ENCODE results near the gene CGN. TPM values are rescaled to one million over a fixed set of nuclear protein-coding genes. Genes with fewer than 3 reads are reported as not detected.

CGN gene
- total and polyA plus RNA-seq, 2 experiments from 2014 or later, result 11.8 to 37.0 TPM

DNA sequence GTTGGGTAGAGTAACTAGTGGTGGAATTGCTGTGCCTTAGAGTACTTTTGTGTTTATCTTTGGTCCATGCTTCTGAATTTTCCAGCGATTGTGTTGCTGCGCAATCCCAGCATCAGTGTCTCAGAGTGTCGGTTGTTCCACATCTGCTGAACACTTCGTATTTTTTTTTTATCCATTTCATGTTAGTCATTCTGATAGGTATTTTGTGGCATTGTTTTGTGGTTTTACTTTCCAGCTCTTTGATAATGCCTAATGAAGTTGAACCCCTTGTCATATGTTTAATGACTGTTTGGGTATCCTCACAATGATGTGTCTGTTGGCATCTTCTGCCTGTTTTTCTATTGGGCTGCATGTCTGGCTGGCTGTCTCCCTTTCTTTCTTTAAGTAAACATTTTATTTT is 42.5 kb downstream of the CGN start (continued):
- TF ChIP-seq, protein P1, sequence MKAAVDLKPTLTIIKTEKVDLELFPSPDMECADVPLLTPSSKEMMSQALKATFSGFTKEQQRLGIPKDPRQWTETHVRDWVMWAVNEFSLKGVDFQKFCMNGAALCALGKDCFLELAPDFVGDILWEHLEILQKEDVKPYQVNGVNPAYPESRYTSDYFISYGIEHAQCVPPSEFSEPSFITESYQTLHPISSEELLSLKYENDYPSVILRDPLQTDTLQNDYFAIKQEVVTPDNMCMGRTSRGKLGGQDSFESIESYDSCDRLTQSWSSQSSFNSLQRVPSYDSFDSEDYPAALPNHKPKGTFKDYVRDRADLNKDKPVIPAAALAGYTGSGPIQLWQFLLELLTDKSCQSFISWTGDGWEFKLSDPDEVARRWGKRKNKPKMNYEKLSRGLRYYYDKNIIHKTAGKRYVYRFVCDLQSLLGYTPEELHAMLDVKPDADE (IDR thresholded peaks at IDR 0.05), result no peak
- TF ChIP-seq EZH2 (IDR thresholded peaks at IDR 0.05; ENCODE audit: low read depth, unreplicated experiment), result no peak

DNA sequence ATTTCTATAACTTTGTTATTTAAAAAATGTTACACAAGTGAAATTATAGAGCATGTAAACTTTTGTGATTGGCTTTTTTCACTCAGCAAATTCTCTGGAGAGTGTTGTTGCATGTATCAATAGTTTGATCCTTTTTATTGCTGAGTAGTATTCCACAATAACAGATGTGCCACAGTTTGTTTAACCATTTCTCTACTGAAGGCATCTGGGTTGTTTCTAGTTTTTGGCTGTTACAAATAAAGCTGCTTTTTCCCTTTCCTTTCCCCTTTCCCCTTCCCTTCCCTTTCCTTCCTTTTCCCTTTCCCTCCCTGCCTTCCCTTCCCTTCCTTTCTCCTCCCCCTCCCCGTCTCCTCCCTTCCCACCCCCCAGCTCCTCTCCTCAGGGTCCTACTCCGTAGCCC is 44.9 kb downstream of the CGN start:
- Mint-ChIP-seq H3K27me3 (ENCODE audit: insufficient read depth, low read depth, poor library complexity) (peaks cover 6% of the 10 kb centered on the region), H3K4me1 (peaks cover under 1% of the 10 kb centered on the region; the same call in 2 of the 3 replicates), H3K27ac (no peak overlapping the region), H3K36me3 (ENCODE audit: low read depth) (no peaks in the 10 kb centered on the region), H3K4me3 (no peak overlapping the region), H3K9me3 (no peaks in the 10 kb centered on the region)
- H3K4me1 ChIP-seq (ENCODE audit: insufficient read depth), result no peaks in the 10 kb centered on the region
- H2AFZ ChIP-seq, result no peak overlapping the region
- H3K79me2 ChIP-seq (replicated peaks; ENCODE audit: insufficient read depth), result peaks cover 44% of the 10 kb centered on the region
- ATAC-seq, result no peak
- H3F3A ChIP-seq (replicated peaks; ENCODE audit: low read depth), result no peaks in the 10 kb centered on the region
- peaks cover 21% of the 10 kb centered on the region for H4K20me1 ChIP-seq (replicated peaks; ENCODE audit: insufficient read depth)
- no peaks in the 10 kb centered on the region for H3K27me3 ChIP-seq (ENCODE audit: insufficient read depth)
- H3K9me2 ChIP-seq (ENCODE audit: insufficient read depth), result no peaks in the 10 kb centered on the region
- no peak overlapping the region for H3K4me3 ChIP-seq
- H3K27ac ChIP-seq (ENCODE audit: low read depth), result no peak overlapping the region
- no peaks in the 10 kb centered on the region for H3K36me3 ChIP-seq (ENCODE audit: insufficient read depth)
- no peak for DNase-seq (ENCODE audit: low spot score)
- H3K4me2 ChIP-seq, result no peak overlapping the region
- TF ChIP-seq, protein P1 (IDR thresholded peaks at IDR 0.05), result no peak
- TF ChIP-seq, protein P2, sequence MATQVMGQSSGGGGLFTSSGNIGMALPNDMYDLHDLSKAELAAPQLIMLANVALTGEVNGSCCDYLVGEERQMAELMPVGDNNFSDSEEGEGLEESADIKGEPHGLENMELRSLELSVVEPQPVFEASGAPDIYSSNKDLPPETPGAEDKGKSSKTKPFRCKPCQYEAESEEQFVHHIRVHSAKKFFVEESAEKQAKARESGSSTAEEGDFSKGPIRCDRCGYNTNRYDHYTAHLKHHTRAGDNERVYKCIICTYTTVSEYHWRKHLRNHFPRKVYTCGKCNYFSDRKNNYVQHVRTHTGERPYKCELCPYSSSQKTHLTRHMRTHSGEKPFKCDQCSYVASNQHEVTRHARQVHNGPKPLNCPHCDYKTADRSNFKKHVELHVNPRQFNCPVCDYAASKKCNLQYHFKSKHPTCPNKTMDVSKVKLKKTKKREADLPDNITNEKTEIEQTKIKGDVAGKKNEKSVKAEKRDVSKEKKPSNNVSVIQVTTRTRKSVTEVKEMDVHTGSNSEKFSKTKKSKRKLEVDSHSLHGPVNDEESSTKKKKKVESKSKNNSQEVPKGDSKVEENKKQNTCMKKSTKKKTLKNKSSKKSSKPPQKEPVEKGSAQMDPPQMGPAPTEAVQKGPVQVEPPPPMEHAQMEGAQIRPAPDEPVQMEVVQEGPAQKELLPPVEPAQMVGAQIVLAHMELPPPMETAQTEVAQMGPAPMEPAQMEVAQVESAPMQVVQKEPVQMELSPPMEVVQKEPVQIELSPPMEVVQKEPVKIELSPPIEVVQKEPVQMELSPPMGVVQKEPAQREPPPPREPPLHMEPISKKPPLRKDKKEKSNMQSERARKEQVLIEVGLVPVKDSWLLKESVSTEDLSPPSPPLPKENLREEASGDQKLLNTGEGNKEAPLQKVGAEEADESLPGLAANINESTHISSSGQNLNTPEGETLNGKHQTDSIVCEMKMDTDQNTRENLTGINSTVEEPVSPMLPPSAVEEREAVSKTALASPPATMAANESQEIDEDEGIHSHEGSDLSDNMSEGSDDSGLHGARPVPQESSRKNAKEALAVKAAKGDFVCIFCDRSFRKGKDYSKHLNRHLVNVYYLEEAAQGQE (IDR thresholded peaks at IDR 0.05; ENCODE audit: unreplicated experiment), result no peak
- TF ChIP-seq NANOG (IDR thresholded peaks at IDR 0.05; ENCODE audit: borderline replicate concordance) (no peak), CREB1 (CRISPR knock-in tag; IDR thresholded peaks at IDR 0.05; ENCODE audit: low read depth) (no peak), STAT1 (IDR thresholded peaks at IDR 0.05; ENCODE audit: unreplicated experiment) (no peak), ZNF331 (CRISPR knock-in tag; IDR thresholded peaks at IDR 0.05; ENCODE audit: low read depth) (no peak), EZH2phosphoT487 (IDR thresholded peaks at IDR 0.05; ENCODE audit: unreplicated experiment) (no peak), EZH2 (IDR thresholded peaks at IDR 0.05; ENCODE audit: low read depth, unreplicated experiment) (no peak), JUNB (IDR thresholded peaks at IDR 0.05; ENCODE audit: unreplicated experiment) (no peak)
- TF ChIP-seq, protein P3, sequence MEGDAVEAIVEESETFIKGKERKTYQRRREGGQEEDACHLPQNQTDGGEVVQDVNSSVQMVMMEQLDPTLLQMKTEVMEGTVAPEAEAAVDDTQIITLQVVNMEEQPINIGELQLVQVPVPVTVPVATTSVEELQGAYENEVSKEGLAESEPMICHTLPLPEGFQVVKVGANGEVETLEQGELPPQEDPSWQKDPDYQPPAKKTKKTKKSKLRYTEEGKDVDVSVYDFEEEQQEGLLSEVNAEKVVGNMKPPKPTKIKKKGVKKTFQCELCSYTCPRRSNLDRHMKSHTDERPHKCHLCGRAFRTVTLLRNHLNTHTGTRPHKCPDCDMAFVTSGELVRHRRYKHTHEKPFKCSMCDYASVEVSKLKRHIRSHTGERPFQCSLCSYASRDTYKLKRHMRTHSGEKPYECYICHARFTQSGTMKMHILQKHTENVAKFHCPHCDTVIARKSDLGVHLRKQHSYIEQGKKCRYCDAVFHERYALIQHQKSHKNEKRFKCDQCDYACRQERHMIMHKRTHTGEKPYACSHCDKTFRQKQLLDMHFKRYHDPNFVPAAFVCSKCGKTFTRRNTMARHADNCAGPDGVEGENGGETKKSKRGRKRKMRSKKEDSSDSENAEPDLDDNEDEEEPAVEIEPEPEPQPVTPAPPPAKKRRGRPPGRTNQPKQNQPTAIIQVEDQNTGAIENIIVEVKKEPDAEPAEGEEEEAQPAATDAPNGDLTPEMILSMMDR (conservative IDR thresholded peaks at IDR 0.05; ENCODE audit: low read depth in 2 of 2), result no peak

Measured in GM23338 (cell line).